Measurements from ENCODE around the gene TREH.

TREH gene

DNA sequence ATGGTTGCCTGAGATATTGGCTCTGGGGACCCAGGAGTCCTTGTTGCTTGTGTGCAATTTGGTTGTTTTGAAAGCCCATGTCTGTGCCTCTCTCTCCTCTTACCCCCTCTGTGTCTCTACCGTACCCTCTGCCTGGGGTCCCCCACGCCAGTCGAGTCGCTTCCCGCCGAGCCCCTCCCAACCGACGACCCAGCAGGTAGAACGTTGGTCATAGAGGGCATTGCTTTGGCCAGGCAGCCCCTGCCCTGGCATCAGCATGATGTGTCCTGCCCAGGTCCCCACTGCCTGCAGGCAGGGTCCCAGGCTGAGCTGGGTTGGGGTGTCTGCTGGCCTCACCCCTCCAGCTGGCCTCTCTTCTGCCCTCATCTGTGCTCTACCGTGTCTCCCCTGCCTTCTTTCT is 35.0 kb downstream of the TREH start:
- no peak for DNase-seq

DNA sequence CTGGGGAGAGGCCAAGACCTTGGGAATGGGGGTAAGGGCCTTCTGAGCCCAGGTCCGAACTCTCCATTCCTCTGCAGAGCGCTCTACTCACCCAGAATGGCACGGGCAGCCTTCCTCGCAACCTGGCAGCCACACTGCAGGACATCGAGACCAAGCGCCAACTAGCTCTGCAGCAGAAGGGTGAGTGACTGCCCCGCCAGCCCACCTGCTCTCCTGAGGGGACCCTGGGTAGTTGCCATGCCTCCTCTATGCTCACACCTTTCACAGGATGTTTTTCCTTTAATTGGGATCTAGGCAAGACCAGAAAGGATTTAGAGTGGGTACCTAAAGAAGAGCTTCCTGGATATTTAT is 35.5 kb downstream of the TREH start:
- DNase-seq, result no peak

DNA sequence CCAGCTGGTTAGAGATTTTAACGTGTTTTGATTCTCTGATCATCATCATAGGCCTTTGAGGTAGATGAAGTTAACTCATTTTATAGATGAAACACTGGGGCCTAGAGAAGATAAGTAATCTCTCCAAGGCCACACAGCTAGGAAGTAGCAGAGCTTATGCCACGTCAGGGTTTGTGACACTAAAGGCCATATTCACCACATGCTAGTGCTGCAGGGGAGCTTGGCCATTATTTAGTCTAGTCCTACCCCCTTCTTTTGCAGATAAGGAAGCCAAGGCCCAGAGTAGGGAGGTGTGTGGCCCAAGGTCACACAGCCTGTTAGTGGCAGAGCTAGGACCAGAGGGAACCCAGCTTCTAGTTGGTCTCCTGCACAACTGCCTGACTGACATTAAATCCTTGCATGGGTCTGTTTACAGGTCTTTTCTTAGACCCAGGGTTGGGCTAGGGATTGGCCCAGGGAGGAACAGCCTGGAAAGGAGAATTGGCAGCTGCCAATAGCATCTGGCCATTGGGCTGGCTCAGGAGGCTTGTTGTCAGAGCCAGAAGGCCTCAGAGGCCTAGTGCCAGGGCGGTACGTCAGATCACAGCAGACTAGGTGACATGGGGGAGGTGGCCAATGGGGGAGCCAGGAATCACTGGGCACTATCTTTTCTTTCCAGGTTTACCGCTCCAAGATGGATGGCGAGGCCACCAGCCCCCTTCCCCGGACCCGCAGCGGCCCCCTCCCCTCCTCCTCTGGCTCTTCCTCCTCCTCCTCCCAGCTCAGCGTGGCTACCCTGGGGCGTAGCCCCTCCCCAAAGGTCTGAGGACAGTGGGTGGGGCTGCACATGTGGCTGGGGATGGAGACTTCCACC is 36.1 kb downstream of the TREH start:
- no peak for DNase-seq

DNA sequence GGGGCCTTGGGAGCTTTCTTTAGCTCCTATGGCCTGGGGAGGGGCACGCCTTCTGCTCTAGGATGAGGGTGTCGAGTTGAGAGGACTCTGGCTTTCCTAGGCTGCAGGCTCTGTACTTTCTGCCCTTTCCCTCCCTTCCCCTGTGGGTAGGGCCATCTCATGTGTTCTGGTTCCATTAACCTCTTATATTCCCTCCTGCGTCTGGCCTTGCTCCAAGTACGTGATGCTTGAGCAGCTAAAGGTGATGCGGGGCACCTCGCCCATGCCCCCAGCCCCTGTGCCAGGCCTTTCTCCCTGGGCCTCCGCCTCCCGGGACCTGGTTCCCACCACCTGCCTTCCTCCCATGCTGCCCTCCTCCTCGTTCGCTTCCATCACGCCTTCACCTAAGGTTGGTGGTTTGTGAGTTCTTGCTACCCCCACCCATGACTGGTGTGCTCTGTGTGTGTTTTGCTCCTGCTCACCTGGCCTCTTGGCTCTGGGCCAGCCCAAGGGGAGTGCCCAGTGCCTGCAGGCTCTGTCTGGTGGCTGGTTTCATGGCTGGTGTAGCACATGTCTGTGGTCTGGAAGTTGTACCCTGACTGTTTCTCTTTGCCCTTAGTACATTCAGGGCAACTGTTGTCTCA is 37.9 kb downstream of the TREH start:
- DNase-seq, result peak; percentile 89

DNA sequence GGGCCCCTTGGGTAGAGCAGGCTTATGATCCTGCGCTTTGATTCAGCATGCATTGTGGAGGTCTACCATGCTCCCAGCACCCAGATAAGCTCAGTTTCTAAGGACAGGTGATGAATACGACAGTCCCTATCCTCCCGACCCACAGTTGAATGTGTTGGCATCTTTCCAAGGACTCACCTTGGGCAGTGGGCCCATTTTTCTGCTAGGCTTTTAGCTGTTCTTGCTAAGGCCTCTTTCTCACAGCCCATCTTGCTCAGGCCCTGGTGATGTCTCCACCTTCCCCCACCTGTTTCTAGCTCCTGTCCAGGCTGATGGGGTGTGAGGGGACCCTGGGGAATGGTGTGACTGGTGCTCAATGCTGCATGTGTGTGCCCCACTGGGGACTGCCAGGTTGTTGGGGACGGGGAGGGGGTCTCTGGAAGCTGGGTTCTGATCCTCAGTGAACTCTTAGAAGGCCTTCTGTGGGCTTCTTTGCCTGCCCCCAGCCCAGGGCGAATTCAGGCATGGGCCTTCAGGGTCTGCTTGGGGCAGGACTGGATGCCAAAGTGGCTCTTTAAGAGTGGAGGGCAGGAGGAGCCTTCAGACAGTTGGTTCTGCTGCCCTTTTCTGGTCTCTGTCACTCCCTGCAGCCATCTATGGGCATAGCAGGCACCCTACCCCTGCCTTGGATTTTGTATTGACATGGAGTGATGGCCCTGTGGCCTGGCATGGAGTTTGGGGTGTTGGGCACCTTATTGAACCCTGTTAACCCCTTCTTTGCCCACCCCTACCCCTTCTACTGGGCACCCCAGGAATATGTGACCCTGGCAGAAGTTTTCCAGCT is 38.9 kb downstream of the TREH start:
- DNase-seq, result peak; percentile 44

DNA sequence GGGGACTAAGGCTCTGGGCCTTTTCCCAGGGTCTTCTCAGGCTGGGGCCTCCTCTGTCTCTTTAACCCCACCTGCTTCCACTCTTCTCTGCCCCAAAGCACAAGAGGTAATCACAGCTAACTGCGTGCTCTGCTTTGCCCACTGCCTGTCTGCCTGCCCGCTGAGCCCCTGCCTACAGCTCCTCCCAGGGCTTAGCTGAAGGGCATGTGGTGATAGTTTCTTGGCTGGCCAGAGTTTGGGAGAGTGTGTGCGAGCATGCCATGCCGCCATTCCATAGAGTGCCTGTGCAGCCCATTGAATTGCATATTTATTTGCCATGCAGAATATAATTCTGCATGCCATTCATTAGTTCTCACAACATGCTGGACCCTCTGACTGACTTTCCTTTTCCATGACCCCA is 39.6 kb downstream of the TREH start:
- DNase-seq, result no peak

DNA sequence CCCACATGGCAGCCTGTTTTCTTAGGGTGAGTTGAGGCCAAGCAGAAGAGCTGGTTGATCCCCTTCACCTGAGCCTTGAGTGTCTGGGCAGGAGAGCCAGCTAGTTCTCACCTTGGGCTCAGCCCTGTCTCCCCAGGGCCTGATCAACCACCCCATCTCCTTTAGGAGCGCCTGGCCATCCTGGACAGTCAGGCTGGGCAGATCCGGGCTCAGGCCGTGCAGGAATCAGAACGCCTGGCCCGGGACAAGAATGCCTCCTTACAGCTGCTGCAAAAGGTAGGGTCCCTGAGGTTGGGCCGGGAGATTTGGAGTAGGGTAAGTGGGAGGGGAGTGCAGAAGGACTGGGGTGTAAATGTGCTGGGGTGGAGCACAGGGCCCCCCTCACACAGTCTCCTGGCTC is 40.7 kb downstream of the TREH start:
- no peak for DNase-seq

DNA sequence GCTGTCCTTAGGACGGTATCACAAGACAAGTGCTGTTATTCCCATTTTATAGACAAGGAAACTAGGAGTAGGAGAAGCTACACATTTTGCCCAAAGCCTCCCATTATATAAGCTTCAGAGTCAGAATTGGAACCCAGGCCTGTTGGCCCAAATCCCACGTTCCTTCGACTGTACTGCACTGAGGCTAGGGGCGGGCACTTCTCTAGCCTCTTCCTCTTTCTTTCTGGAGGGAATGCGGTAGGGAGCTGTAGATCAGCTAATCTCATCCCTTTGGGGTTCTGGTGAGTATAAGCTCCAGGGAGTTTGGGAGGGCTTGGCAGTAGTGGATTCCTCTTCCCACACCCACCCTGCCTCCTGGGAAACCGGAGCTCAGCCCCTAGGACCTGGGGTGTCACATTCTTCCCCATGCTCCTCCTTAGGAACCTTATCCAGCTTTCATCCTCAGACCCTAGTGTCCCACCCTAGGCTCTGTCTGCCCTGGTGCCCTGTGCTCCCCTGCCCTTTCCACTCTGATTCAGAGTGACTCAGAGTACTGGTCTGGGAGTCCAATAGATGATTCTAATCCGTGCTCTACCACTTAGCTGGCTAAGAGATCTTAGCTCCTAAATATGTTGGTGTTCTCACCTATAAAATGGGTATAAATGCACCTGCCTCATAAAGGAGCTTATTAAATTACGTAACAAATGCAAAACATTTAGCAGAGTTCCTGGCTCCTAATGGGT is 42.7 kb downstream of the TREH start:
- DNase-seq, result no peak

DNA sequence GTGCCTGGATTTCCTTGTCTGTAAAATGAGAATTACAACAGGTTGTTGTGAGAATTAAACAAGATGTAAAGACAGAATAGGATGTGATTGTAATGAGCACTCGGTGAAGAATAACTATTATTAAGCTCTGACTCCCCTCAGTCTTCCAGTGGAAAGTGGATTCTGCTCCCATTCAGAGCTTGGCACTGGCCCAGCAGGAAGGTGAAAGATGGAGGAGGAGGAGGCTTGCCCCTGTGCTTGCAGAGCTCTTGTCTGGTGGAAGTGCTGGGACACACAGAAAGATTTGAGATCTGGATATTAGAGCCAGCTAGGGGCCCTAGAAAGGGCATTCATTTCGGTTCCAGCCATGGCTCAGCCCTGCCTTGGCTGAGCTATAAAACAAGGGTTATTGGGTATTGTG is 43.8 kb downstream of the TREH start:
- DNase-seq, result no peak

DNA sequence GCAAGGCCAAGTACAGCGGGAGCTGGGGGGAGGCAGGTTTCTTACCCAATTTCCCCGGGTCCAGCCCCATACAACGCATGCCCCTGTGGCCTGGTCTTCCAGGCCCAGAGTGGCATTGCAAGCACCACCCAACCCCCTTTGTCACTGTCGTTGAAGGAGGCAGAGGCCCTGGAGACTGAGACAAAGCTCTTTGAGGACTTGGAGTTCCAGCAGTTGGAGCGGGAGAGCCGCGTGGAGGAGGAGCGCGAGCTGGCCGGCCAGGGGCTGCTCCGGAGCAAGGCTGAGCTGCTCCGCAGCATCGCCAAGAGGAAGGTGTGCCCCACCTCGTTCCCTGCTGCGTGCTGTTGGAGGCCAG is 44.2 kb downstream of the TREH start:
- no peak for DNase-seq

DNA sequence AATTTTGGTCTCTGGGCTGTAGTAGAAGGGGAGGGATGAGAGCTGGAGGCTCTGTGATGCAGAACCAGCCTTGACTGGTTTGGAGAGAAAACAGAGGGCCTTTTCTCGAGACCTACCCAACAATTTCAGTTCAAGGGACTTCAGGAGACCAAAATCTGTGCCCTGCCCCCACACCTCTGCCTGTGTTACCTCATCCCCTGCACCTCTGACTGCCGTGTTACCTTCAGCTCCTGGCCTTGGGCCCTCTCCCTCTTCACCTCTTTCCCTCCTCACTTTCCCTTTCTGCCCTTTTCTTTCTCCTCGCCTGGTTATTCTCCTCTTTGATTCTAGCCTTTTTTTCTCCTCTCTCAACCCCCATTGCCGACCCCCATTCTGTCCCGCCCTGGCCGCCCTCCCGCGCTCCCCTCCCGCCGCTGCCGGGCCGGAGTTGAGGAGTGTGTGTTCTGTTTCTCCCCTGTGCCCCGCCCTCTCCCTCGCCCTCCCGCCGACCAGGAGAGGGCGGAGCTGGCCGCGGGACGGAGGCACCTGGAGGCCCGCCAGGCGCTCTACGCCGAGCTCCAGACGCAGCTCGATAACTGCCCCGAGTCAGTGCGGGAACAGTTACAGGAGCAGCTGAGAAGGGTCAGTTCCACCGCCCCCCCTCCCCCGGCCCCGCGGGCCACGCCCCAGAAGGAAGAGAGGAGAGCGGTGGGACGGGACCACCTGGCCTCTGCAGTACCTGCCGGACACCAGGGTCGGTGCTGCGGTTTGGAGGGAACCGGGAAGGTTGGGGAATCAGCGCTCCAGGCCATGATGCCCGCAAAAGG is 44.8 kb downstream of the TREH start:
- no peak for DNase-seq

DNA sequence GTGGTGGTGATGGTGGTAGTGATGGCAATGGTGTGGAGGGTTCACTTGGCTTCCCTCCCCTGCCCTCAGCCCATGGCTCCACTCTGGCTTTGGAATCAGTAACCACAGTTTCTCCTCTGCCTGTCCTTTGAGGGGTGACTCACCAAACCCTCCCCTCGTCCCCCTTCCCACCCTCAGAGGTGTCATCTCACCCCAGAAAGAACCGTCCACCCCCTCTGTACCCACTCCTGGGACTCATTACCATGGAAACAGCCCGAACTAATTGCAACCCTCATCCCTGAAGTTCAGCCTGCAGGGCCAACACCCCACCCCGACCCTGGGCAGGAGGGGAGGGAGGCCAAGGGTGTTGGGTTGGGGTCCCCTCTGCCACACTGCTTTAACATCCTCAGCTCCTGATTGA is 45.5 kb downstream of the TREH start:
- DNase-seq, result no peak

DNA sequence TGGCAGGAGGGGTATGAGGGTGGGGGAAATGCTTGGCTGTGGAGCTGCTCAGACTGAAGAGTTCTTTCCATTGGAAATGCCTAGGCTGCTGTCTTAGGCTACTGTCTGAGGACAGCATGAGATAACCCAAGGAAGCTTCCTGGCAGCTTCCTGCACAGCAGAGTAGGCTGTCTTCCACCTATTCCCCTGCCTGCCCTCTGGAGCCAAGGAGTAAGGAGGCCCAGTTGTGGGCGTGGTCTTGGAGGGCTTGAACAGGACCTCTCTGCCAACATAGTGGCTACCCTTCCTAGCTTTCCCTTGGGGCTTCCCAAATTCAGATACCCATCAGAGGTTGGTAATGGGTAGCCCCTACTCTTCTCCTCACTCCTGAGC is 46.1 kb downstream of the TREH start:
- DNase-seq, result no peak

DNA sequence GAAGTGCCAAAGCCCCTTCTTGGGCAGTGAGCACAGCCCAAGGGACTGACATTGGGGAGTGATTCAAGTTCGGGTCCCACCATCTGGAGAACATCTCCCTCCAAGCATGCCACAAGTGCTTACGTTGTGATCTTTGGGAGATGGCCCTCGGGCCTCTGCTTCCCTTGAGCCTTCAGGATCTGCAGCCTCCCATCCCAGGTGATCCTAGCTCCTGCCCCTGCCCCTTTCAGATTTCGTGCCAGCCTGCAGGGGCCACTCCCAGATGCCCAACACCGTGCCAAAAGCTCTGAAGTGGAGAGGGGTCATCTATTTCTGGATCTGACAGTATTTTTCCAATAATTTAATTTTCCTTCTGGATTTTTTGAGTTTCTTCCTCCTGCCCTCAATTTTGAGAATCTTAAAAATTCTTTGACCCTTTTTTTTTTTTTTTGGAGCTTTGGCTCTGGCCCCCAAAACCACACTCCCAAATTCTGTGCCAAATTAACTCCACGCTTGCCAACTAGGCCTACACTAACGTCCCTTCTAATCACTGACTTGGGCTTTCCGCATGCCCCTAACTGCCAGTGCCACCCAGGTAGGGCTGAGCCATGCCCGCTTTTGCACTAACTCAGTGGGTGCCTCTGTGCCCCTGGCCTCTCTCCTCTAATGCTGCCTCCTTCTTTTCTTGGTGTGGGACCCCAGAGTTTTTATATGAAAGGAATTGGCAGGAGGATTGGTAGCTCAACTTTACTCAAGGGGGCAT is 46.7 kb downstream of the TREH start:
- DNase-seq, result no peak

DNA sequence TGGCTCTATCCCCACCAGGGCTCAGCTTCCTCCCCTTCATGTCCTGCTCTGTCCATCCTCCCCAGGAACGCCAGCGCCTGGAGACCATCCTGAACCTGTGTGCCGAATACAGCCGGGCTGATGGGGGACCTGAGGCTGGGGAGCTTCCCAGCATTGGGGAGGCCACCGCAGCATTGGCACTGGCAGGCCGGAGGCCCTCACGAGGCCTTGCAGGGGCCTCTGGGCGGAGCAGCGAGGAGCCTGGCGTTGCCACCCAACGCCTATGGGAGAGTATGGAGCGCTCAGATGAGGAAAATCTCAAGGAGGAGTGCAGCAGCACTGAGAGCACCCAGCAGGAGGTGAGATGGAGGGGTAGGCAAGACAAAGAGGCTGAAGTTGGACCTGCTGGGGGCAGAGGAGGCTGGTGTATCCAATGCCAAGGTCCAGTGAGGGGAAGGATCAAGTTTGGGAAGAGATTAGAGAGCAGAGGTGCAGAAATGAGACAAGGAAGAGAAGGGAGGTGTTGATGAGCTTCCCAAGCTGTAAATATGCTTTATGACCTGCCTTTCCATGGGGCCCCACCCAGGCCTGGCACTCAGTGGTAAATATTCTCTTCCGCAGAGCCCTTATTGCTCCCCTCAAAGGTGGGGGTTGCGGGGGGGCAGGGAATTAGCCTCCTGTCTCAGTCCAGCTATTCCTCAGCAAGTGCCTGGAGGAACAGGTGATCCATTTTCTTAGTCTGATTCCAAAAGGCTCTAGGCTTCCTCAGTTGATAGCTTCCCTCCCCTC is 48.1 kb downstream of the TREH start:
- DNase-seq, result no peak

DNA sequence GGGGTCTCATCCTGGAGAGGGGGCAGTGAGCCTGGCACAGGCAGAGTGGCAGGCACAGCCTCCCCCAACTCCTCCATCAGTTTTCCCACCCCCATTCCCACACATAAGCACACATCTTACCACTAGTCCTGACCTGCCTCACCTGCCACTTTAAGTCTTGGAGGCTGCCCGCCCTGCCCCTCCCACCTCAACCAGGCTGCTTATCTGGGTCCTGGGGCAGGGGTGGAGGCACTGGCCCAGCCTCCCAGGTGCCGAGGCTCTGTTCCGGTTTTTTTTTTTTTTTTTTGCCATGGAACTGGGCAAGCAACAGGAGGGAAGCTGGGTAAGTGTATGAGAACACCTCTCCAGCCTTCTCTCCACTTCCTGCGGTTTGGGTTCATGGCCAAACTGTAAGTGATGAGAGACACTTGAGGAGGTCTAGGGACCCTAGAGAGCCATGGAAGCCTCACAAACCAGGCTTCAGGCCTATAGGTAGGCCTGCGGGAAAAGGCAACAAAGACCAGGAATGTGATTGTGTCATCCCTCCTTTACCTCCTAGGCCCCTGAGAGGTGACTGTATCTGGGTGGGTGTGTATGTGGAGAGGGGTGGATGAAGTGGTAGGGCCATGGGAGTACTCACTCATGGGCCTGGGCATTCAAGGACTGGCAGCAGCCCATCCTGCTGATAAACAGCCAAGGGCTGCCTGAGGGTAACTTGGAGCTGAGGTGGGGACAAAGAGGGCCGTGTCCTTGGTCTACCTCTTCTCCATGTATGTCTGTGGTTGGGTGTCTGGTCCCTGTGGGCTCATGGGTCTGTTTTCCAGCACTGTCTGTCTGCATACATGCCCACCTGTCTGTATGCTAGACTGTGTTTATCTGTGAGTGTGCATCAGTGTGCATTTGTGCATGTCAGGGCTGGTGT is 49.4 kb downstream of the TREH start:
- no peak for DNase-seq

DNA sequence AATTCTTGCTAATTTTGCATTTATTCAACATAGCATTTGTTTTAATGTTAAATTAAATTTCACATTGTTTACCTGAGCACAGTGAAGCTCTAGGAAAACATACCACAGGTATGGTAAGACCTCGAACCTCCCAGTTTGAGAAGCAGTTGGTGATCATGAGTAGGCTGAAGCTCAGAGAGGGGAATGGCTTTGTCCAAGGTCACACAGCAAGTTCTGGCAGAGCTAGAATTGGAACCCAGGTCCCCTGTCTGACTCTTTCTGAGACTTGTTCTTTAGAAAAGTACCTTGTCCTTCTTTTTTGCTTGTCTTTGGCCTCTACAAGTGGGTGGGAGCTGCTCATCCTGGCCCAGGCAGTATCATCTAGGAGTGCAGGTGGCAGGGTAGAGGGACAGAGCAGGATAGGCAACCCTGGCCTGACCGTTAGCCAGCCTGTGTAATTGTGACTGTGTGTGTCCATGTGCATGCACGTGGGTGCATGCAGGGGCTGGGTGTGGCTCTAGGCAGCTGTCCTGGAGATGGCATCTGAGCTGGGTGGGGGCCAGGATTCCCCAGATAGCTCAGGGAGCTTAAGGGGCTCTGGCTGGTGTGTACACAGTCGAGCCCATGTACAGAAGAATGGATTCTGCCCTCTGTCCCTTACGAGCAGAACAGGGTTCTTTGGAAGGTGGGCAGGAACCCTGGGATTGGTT is 50.4 kb downstream of the TREH start:
- DNase-seq, result no peak

DNA sequence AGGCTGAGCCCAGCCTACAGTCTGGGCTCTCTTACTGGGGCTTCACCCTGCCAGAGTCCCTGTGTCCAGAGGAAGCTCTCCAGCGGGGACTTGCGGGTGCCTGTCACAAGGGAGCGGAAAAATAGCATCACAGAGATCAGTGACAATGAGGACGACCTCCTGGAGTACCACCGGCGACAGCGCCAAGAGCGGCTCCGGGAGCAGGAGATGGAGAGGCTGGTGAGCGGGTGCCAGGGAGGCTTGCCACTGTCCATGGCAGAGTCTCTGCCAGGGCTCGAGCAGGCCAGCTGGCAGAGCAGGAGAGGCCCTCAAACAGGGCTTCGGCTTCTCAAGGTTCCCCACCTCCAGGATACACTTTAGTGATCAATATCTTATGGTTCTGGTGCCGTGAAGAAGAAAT is 51.0 kb downstream of the TREH start:
- DNase-seq, result no peak

DNA sequence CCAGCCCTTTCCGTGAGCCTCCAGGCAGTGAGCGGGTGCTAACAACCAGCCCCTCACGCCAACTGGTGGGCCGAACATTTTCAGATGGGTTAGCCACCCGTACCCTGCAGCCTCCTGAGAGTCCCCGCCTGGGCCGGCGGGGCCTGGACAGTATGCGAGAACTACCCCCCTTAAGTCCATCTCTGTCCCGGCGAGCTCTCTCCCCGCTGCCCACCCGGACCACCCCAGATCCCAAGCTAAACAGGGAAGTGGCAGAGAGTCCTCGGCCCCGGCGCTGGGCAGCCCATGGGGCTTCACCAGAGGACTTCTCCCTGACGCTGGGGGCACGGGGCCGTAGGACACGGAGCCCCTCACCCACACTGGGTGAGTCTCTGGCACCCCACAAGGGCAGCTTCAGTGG is 51.4 kb downstream of the TREH start:
- no peak for DNase-seq

All from NCI-H345 (cell line).